ENCODE results near the gene FRRS1. TPM values are rescaled to one million over a fixed set of nuclear protein-coding genes. Genes with fewer than 3 reads are reported as not detected.
"Not testable (repeated sequence)": the region's sequence is repeated elsewhere in the genome, so short reads cannot be mapped to it uniquely, and the experiment has no call there.

FRRS1 gene, protein sequence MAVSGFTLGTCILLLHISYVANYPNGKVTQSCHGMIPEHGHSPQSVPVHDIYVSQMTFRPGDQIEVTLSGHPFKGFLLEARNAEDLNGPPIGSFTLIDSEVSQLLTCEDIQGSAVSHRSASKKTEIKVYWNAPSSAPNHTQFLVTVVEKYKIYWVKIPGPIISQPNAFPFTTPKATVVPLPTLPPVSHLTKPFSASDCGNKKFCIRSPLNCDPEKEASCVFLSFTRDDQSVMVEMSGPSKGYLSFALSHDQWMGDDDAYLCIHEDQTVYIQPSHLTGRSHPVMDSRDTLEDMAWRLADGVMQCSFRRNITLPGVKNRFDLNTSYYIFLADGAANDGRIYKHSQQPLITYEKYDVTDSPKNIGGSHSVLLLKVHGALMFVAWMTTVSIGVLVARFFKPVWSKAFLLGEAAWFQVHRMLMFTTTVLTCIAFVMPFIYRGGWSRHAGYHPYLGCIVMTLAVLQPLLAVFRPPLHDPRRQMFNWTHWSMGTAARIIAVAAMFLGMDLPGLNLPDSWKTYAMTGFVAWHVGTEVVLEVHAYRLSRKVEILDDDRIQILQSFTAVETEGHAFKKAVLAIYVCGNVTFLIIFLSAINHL
- polyA plus RNA-seq (ENCODE audit: insufficient read length in 12 of 12): 10 to 100 TPM in 1 of 12 donors, 1 to 10 TPM in 9, not detected in 2; 2.9 to 10.1 (median 4.1) TPM
- long read RNA-seq, donor 1, partial matches to known transcripts: 0 of 1 reads
- long read RNA-seq, donor 1, other reads (novel, unspliced or antisense): 0 of 1 reads
- long read RNA-seq, donor 2: 0 reads
- long read RNA-seq, donor 3: 0 reads
- long read RNA-seq, donor 4: 0 reads
- long read RNA-seq, donor 5, partial matches to known transcripts: 563 of 587 reads
- long read RNA-seq, donor 5, other reads (novel, unspliced or antisense): 24 of 587 reads
- long read RNA-seq, donor 6: 0 reads
- long read RNA-seq, donor 7: 0 reads
- long read RNA-seq, donor 8: 0 reads
- long read RNA-seq, donor 9, partial matches to known transcripts: 56 of 56 reads
- long read RNA-seq, donor 9, other reads (novel, unspliced or antisense): 0 of 56 reads
- long read RNA-seq, donor 10: 0 reads
- long read RNA-seq, donor 11: 0 reads

DNA sequence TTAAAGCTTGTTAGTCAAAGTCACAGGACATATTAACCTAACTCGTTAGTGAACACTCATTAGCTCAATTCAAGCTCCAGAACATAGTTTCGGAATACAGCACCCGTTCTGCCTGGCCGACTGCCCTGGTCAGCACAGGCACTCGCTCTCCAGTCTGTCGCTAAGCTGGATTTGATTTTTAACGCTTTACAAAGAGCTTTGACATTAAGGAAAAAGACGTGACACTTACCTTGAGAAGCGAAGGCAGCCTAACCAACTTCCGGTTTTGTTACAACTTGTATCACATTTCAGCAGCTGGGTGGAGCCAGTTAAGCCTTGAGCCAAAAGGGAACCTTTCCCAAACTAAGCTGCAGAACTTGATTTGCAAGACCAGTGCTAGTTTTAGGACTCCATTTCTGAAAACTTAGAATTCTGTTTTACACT lies at the start of gene FRRS1:
Gene FRRS1, minus strand, starts transcription at position 258 of the 423 bp plus-strand sequence. CDS start 17,867 bp downstream, outside the sequence.
- DNase-seq: peak; percentile 81

DNA sequence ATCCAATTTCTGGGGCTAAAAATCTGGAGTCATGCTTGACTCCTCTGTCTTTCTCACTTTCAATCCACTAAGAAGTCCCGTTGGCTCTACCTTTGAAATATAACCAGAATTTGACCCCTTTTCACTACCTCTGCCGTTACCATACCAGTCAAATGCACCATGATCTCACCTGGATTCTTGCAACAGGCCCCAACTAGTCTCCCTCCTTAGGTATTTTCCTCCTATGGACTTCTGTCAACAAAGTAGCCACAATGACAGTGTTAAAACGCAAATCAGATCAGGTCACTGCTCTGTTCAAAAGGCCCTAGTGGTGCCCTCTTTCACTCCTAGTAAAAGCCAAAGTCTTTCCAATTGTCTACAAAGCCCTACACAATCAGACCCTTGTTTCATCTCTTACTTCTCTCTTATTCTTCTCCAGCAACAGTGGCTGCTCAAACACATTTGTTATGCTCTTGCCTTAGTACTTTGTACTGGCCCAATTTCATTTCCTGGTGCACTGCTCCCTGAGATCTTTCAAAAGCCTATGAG lies 48.0 kb upstream of the FRRS1 start:
- DNase-seq: no peak

DNA sequence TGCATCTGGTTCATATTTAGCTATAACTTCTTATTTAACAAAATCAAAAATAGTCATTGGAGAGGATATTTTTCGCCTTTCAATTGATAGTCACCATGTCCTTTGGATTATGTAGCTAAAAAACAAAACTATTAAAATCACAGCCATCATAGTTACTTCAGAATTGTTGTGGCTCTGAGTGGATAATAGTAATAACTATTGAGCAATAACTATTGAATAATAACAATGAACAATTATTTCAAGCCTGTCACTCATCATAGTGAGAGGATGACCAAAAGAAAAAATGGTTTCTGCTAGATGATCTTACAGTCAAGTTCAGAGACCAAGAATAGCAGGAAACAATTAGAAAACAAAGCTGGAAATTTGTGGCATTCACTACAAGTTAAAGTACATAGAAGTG lies 45.3 kb upstream of the FRRS1 start:
- no peak for DNase-seq

DNA sequence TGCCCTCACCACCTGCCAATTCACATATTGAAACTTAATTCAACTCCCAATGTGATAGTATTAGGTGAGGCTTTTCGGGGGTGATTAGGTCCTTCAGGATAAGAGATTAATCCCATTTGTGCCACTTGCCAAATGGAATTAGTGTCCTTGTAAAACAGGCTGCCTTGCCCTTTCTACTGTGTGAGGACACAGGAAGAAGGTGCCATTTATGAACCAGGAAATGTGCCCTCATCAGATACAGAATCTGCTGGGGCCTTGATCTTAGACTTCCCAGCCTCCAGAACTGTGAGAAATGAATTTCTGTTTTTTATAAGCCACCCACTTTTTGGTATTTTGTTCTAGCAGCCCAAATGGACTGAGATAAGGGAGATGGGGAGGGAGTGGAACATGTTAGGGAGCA lies 44.6 kb upstream of the FRRS1 start:
- no peak for DNase-seq

DNA sequence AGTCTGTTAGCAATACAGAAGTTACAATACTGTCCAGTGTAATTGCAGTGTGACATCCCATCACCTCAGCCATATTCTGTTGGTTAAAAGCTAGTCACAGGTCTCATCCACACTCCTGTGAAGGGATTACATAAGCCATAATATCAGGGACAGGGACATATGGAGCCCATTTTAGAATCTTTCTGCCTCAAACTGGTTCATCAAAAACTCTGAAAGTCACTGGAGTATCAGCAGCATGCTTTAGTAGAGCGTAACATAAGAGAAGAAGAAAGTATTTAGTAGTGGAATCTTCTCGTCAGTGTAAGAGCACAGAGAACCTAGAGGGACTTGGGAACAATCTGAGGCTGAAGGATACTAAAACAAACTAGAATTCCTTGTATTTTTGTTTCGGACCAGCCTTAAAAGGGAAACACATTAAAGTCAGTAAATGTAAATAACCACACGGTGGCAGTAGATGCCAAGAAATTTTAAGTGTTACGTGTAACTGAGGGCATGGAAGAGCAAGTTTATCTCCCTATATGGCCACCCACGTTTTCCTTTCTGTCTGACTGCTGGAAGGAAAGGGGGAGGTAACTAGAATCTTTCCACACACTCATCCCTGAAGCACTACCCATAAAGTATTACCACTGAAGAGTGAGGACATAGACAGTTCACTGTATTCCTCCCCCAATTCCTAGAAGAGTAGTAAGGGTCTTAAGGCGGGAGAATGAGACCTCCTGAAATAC lies 42.1 kb upstream of the FRRS1 start:
- peak; percentile 87 for DNase-seq

DNA sequence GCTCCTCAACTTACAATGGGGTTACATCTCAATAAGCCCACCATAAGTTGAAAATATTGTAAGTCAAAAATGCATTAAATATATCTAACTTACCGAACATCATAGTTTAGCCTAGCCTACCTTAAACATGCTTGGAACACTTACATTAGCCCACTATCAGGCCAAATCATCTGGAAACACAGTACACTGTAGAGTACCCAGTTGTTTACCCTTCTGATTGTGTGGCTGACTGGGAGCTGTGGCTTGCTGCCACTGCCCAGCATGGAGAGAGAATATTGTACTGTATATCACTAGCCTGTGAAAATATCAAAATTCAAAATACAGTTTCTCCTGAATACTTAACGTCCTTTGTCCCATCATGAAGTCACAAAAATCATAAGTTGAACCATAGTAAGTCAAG lies 40.4 kb upstream of the FRRS1 start:
- DNase-seq: no peak

DNA sequence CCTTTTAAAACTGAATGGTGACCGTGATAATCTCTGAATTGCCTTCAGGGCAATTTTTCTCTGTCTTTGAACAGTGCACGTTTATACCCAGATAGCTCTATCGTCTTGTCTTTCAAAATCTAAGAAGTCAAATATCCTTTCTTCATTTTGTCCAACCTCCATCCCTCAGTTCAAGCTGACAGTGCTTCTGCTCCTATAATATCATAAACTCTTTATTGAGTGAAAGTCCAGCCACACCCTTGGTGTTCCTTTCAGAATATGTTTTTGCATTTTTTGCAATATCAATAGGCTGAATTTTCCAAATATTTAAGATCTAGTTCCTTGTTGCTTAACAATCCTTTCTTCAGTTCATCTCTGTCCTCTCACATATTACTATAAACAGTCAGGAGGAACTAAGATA lies 35.1 kb upstream of the FRRS1 start:
- no peak for DNase-seq

DNA sequence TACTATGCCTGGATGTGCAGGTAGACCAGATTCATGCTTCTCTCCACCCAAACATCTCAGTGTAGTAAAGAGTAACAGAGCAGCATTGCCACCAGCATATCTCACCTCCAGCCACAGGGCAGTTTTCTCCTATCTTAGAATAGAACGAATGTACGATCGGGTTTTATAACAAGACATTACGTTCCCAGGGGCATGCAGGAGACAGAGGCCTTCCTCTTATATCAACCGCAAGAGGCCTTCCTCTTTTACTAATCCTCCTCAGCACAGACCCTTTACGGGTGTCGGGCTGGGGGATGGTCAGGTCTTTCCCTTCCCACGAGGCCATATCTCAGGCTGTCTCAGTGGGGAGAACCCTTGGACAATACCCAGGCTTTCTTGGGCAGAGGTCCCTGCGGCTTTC lies 27.4 kb upstream of the FRRS1 start:
- DNase-seq: not testable (repeated sequence)

DNA sequence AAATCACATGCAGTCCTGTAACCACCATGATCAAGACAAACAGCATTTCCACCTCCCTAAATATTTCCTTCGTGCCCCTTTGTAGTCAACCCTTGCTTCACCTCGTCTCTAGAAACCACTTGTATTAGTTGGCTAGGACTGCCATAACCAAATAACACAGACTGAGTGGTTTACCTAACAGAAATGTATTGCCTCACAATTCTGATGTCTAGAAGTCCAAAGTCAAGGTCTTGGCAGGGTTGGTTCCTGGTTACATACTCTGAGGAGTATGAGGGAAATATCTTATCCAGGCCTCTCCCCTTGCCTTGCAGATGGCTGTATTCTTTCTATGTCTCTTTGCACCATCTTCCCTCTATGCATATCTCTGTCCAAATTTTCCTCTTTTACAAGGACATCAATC lies 23.3 kb upstream of the FRRS1 start:
- no peak for DNase-seq

DNA sequence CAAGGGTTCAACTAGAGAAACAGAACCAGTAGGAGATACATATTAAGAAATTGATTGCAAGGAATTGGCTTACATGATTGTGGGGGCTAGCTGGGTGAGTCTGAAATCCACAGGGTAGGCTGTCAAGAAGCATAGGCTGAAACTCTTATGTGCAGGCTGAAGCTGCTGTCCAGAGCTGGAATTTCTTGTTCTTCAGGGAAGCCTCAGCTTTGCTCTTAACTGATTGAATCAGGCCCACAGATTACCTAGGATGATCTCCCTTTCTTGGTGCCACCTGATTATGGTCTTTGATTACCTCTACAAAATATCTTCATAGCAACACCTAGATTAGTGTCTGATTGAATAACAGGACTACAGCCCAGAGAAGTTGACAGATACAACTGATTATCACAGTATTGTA lies 22.5 kb upstream of the FRRS1 start:
- no peak for DNase-seq

DNA sequence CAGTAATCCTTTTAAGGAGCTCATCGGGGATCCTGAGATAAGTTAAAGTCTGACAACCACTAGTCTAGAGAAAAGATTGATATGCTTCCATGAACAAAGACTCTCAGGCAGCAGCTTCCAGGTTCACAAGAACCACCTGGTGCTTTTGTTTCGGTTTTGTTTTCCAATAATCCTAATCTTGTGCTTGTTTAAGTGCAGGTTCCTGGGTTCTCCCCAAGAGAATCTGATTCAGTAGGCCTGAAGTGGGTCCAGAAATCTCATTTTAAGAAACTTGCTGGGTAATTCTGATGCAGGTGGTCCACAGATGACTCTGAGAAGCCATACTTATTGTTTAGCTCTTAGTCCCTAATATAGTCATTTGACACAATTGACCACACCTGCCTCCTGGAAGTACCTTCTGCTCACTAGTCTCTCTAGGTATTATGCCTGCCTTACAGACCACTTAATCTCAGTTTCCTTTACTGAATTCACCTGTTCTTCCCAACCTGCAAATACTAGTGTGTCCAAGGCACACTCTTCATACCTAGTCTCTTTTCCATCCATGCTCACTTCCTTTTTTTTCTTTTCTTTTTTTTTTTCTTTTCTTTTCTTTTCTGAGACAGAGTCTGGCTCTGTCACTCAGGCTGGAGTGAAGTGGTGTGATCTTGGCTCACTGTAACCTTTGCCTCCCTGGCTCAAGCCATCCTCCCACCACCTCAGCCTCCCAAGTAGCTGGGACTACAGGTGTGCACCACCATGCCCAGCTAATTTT lies 20.5 kb upstream of the FRRS1 start:
- no peak for DNase-seq

DNA sequence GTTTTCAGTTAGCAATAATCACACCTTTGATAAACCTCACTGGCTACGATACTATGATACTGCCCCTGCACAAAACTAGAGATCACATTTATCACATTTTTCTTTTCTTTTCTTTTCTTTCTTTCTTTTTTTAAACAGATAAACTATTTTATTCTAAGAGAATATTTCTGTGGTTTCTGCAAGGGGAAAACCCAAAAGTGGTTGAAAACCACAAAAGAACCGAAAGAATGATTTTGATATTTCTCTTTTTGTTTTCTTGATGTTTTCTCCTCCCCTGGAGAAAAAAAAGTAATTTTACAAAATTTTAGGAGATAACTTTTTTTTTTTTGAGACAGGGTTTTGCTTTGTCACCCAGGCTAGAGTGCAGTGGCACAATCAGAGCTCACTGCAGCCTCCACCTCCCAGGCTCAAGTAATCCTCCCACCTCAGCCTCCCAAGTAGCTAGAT lies 18.4 kb upstream of the FRRS1 start:
- no peak for DNase-seq

DNA sequence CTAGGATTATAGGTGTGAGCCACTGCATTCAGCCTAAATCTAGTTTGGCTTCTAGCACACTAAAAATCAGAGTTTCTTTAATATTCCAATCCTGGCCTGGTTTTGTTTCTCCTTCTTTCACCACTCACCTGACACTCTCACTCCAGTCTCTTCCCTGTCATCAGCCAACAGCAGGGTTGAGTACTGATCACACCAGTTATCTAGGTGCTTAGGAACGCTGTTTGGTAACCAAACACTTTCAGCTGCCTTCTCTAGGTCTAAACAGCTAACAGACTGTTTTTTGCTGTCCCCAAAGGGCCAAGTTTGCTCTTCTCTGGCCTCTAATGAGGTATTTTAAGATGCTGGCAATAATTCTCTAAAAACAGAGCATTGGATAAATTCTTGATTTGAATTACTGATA lies 17.7 kb upstream of the FRRS1 start:
- no peak for DNase-seq

DNA sequence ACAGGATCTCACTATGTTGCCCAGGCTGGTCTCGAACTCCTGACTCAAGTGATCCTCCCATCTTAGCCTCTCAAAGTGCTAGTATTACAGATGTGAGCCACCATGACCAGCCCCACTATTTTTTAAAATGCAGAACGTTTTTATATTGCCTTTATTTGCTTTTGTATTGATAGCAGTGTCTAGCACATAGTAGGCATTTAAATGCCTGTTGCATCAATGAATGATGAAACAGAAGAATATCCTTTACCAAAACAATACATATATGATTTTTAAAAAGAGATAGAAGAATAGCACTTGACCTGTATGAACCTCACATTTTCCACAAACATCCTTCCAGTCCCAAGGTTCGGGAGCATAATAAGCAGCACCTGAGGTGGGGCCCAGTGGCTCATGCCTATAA lies 16.5 kb upstream of the FRRS1 start:
- DNase-seq: no peak

DNA sequence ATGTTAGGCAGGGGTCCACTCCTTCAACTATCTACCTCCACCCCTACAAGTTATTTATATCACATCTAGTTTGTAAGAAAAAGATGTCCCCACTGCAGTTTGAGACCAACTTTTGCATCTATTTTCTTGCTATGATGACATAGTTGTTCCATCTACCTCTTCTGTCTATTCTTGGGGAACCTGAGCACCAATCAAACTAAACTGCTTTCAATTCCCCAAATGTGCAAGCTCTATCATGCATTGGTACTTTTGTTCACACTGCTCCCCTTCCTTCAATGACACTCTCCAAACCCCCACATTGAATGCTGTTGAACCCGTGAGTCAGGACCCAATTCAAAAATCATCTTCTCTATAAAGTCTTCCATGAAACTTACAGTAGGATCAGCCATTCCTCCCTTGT lies 16.0 kb upstream of the FRRS1 start:
- DNase-seq: no peak

DNA sequence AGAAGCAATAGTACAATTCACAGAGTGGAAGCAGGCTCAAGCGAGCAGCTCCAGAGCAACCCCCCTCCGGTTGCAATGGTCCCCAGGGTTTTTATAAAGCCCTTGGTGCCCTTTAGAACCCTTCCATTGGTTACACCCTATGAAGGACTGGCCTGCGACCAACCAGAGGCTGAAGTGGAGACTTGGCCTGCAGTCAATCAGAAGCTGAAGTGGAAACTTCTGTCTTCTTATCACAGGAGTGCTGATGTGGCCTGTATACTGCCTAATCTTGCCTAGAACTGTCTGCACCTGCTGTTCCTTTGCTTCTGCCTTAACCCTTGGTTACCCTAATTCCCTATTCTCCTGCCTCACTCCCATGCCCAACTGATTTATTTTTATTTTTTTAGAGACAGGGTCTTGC lies 15.4 kb upstream of the FRRS1 start:
- DNase-seq: no peak

DNA sequence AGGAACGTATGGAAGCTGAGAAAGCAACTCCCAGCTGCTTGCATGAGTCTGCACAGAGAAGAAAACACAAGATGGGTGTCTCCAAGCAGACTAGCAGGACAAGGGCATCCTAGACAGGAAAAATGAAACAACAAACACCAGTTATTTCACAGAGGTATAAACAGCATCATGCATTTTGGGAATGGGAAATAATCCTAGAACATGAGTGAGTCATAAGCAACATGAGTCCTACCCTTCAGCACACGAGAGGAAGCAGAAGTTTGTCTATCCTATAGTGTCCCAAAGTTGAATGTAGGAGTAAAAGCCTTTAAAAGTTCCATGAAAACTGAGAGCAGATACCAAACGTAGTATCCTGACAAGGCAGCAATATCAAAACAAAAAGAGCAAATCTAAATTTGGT lies 11.3 kb upstream of the FRRS1 start:
- no peak for DNase-seq

DNA sequence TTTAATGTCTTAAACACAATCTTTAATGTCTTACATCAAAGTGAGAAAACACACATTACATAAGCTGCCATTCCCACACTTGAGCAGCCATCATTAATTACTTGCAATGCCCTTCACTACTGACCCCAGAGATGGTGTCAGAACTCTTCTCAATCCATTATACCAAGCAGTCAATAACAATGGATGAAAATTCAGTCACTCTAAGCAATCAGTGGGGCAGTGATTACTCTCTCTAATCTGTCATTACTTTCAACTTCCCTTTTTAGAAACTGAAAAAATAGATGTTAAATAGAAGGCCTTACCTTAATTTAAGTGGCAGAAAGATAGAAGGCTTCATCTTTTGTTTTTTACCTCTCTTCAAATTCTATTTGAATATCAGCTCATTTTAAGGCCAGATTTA lies 9.7 kb upstream of the FRRS1 start:
- no peak for DNase-seq

DNA sequence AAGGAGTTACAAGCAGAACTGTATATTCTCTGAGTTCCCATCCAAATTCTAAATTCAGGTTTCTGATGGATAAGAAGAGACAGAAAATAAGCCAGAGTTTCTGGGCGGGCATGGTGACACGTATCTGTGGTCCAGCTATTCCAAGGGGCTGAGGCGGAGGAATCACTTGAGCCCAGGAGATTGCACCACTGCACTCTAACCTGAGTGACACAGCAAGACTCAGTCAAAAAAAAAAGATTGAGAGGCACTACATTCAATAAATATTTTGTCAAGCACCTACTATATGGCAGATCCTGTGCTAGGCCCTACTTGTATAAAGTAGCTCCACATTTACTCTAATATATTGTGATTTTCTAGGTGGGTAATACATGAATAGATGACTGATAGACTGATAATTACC lies 6.4 kb upstream of the FRRS1 start:
- DNase-seq: no peak

DNA sequence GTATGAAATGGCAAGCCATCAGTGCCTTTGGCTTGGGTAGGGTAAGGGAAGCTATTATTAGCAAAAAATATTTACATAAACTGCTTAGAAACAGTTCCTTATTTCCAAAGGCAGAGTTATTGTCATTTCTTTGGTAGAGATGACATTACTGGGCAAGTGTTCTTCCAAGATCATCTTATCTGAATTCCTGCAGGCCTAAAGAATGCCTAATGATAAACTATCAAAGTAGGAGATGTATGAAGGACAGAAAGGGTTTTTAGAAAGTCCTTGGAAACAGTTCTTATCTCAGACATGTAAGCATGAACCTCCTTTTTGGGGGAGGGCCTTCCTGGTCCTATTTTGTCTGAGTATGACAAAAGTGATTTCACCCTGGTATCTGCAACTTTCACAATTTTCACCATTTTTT lies 5.1 kb upstream of the FRRS1 start:
- DNase-seq: no peak
